ENCODE results near the gene GALNT18.
A peak's percentile ranks its signal among the peaks of the same experiment; 100 is the strongest.

Gene GALNT18

GRCh38 chr11:11261629-11262028 is 360.2 kb downstream of the GALNT18 start:
- no peak overlapping the region for H3K27ac Mint-ChIP-seq
- no peak overlapping the region for H3K4me3 Mint-ChIP-seq
- no peaks in the 10 kb centered on the region for H3K9me3 Mint-ChIP-seq
- no peaks in the 10 kb centered on the region for H3K4me1 Mint-ChIP-seq
- H3K27me3 Mint-ChIP-seq: peaks cover 2% of the 10 kb centered on the region
- no peaks in the 10 kb centered on the region for H3K36me3 Mint-ChIP-seq

GRCh38 chr11:11260903-11261302 is 360.9 kb downstream of the GALNT18 start:
- Mint-ChIP-seq H3K4me1 (no peaks in the 10 kb centered on the region), H3K27me3 (peaks cover 2% of the 10 kb centered on the region), H3K9me3 (no peaks in the 10 kb centered on the region), H3K4me3 (no peak overlapping the region), H3K36me3 (no peaks in the 10 kb centered on the region), H3K27ac (no peak overlapping the region)

GRCh38 chr11:11253995-11254394 is 367.8 kb downstream of the GALNT18 start:
- Mint-ChIP-seq H3K27ac (no peak overlapping the region), H3K4me1 (no peaks in the 10 kb centered on the region), H3K9me3 (no peaks in the 10 kb centered on the region), H3K4me3 (no peak overlapping the region), H3K27me3 (no peaks in the 10 kb centered on the region), H3K36me3 (no peaks in the 10 kb centered on the region)

GRCh38 chr11:11253497-11253896 is 368.3 kb downstream of the GALNT18 start:
- no peaks in the 10 kb centered on the region for H3K27me3 Mint-ChIP-seq
- H3K9me3 Mint-ChIP-seq: no peaks in the 10 kb centered on the region
- no peaks in the 10 kb centered on the region for H3K4me1 Mint-ChIP-seq
- no peak overlapping the region for H3K4me3 Mint-ChIP-seq
- no peaks in the 10 kb centered on the region for H3K36me3 Mint-ChIP-seq
- H3K27ac Mint-ChIP-seq: no peak overlapping the region

GRCh38 chr11:11252403-11252802 is 369.4 kb downstream of the GALNT18 start:
- H3K4me1 Mint-ChIP-seq: no peaks in the 10 kb centered on the region
- no peaks in the 10 kb centered on the region for H3K9me3 Mint-ChIP-seq
- no peaks in the 10 kb centered on the region for H3K36me3 Mint-ChIP-seq
- H3K27me3 Mint-ChIP-seq: no peaks in the 10 kb centered on the region
- no peak overlapping the region for H3K4me3 Mint-ChIP-seq
- H3K27ac Mint-ChIP-seq: no peak overlapping the region

- Mint-ChIP-seq H3K9me3 (no peaks in the 10 kb centered on the region), H3K4me3 (no peak overlapping the region), H3K36me3 (no peaks in the 10 kb centered on the region), H3K27ac (no peak overlapping the region), H3K4me1 (no peaks in the 10 kb centered on the region), H3K27me3 (no peaks in the 10 kb centered on the region)
These were observed 370.3 kb downstream of the GALNT18 start for GRCh38 chr11:11251394-11251970.

- H3K27ac Mint-ChIP-seq: no peak overlapping the region
- no peak overlapping the region for H3K4me3 Mint-ChIP-seq
- no peaks in the 10 kb centered on the region for H3K4me1 Mint-ChIP-seq
- H3K9me3 Mint-ChIP-seq: no peaks in the 10 kb centered on the region
- no peaks in the 10 kb centered on the region for H3K27me3 Mint-ChIP-seq
- H3K36me3 Mint-ChIP-seq: no peaks in the 10 kb centered on the region
These were observed 371.3 kb downstream of the GALNT18 start for GRCh38 chr11:11250470-11250869.

- H3K9me3 Mint-ChIP-seq: no peaks in the 10 kb centered on the region
- no peaks in the 10 kb centered on the region for H3K27me3 Mint-ChIP-seq
- no peak overlapping the region for H3K27ac Mint-ChIP-seq
- no peaks in the 10 kb centered on the region for H3K36me3 Mint-ChIP-seq
- H3K4me3 Mint-ChIP-seq: no peak overlapping the region
- H3K4me1 Mint-ChIP-seq: peaks cover 15% of the 10 kb centered on the region
These were observed 374.2 kb downstream of the GALNT18 start for GRCh38 chr11:11247576-11247975.

- peak overlapping the region; percentile 10 for H3K27ac Mint-ChIP-seq
- H3K4me3 Mint-ChIP-seq: no peak overlapping the region
- H3K36me3 Mint-ChIP-seq: no peaks in the 10 kb centered on the region
- H3K9me3 Mint-ChIP-seq: no peaks in the 10 kb centered on the region
- peaks cover 15% of the 10 kb centered on the region for H3K4me1 Mint-ChIP-seq
- H3K27me3 Mint-ChIP-seq: no peaks in the 10 kb centered on the region
These were observed 374.7 kb downstream of the GALNT18 start for GRCh38 chr11:11247086-11247485.

GRCh38 chr11:11246166-11246565 is 375.6 kb downstream of the GALNT18 start:
- Mint-ChIP-seq H3K27me3 (no peaks in the 10 kb centered on the region), H3K4me1 (peaks cover 15% of the 10 kb centered on the region), H3K4me3 (no peak overlapping the region), H3K9me3 (peaks cover 2% of the 10 kb centered on the region), H3K27ac (peak overlapping the region; percentile 10), H3K36me3 (no peaks in the 10 kb centered on the region)

- Mint-ChIP-seq H3K4me1 (peaks cover 15% of the 10 kb centered on the region), H3K36me3 (no peaks in the 10 kb centered on the region), H3K27ac (no peak overlapping the region), H3K9me3 (peaks cover 5% of the 10 kb centered on the region), H3K27me3 (no peaks in the 10 kb centered on the region), H3K4me3 (no peak overlapping the region)
These were observed 376.4 kb downstream of the GALNT18 start for GRCh38 chr11:11245453-11245852.

- peaks cover 15% of the 10 kb centered on the region for H3K4me1 Mint-ChIP-seq
- no peak overlapping the region for H3K27ac Mint-ChIP-seq
- H3K27me3 Mint-ChIP-seq: no peaks in the 10 kb centered on the region
- H3K4me3 Mint-ChIP-seq: no peak overlapping the region
- no peaks in the 10 kb centered on the region for H3K36me3 Mint-ChIP-seq
- peaks cover 5% of the 10 kb centered on the region for H3K9me3 Mint-ChIP-seq
These were observed 377.2 kb downstream of the GALNT18 start for GRCh38 chr11:11244470-11245080.

GRCh38 chr11:11243590-11244469 is 378.0 kb downstream of the GALNT18 start:
- H3K4me3 Mint-ChIP-seq: no peak overlapping the region
- no peaks in the 10 kb centered on the region for H3K36me3 Mint-ChIP-seq
- peaks cover 5% of the 10 kb centered on the region for H3K9me3 Mint-ChIP-seq
- H3K27ac Mint-ChIP-seq: no peak overlapping the region
- peaks cover 15% of the 10 kb centered on the region for H3K4me1 Mint-ChIP-seq
- H3K27me3 Mint-ChIP-seq: no peaks in the 10 kb centered on the region

- Mint-ChIP-seq H3K27me3 (no peaks in the 10 kb centered on the region), H3K4me3 (no peak overlapping the region), H3K36me3 (no peaks in the 10 kb centered on the region), H3K9me3 (peaks cover 5% of the 10 kb centered on the region), H3K27ac (no peak overlapping the region), H3K4me1 (peaks cover 15% of the 10 kb centered on the region)
These were observed 378.6 kb downstream of the GALNT18 start for GRCh38 chr11:11243209-11243589.

- Mint-ChIP-seq H3K4me3 (no peak overlapping the region), H3K27me3 (no peaks in the 10 kb centered on the region), H3K27ac (no peak overlapping the region), H3K4me1 (peaks cover 15% of the 10 kb centered on the region), H3K9me3 (peaks cover 5% of the 10 kb centered on the region), H3K36me3 (no peaks in the 10 kb centered on the region)
These were observed 380.5 kb downstream of the GALNT18 start for GRCh38 chr11:11241284-11241683.

GRCh38 chr11:11239959-11240358 is 381.8 kb downstream of the GALNT18 start:
- no peak overlapping the region for H3K4me3 Mint-ChIP-seq
- H3K9me3 Mint-ChIP-seq: peaks cover 5% of the 10 kb centered on the region
- peaks cover 15% of the 10 kb centered on the region for H3K4me1 Mint-ChIP-seq
- no peaks in the 10 kb centered on the region for H3K36me3 Mint-ChIP-seq
- H3K27me3 Mint-ChIP-seq: no peaks in the 10 kb centered on the region
- H3K27ac Mint-ChIP-seq: no peak overlapping the region

All from activated naive CD4-positive, alpha-beta T cell treated with anti-CD3 and anti-CD28 coated beads, Interleukin-2, amount 50 U/mL, for 24 hours (primary cell).